Measurements from ENCODE around the gene RFC2. TPM values are rescaled to one million over a fixed set of nuclear protein-coding genes. Genes with fewer than 3 reads are reported as not detected.

The RFC2 gene
- total and polyA plus RNA-seq, 2 of the 8 experiments (the other 6 are each of a cell fraction or from before 2014, with no cell fraction given) = 52.9 to 85.4 TPM

- H3K56ac ChIP-seq (replicated peaks; ENCODE audit: insufficient read length, low read depth, low read length) = no peak overlapping the region
- H3K79me1 ChIP-seq (ENCODE audit: low read depth, low read length) = peaks cover 9% of the 10 kb centered on the region; the same call in 1 of the 2 replicates
- no peak overlapping the region for H2BK5ac ChIP-seq (ENCODE audit: low read depth, low read length)
- H2BK15ac ChIP-seq (ENCODE audit: low read length) = no peak overlapping the region
- H3K27me3 ChIP-seq (replicated peaks in 1 of 4; ENCODE audit: control insufficient read depth in 3 of 4, extremely low read depth in 1 of 4, insufficient read depth in 3 of 4, low read length in 3 of 4) = no peaks in the 10 kb centered on the region
- H3K4me2 ChIP-seq (ENCODE audit: insufficient read depth in 1 of 2, low read depth in 2 of 2, low read length in 2 of 2) = no peak overlapping the region
- WGBS, 2 experiments (ENCODE audit: extremely low coverage in 1 of 2, insufficient coverage in 1 of 2, insufficient read length in 1 of 2, insufficient replicate concordance in 2 of 2, low coverage in 1 of 2, low lambda C conversion rate in 2 of 2, missing lambda C conversion rate in 1 of 2) = 78% methylated on average over 10 of the region's 10 CpGs; no CpG with 5 or more reads in 1 of the 2 experiments
- H3K14ac ChIP-seq (ENCODE audit: insufficient read length) = no peak overlapping the region
- no peak overlapping the region; the same call in 1 of the 2 replicates for H3K27ac ChIP-seq (ENCODE audit: low read depth, low read length)
- H4K5ac ChIP-seq (ENCODE audit: insufficient read length, low read depth, low read length) = no peak overlapping the region
- H3K36me3 ChIP-seq (ENCODE audit: control insufficient read depth in 2 of 4, insufficient read depth in 4 of 4, low read length in 3 of 4) = no peaks in the 10 kb centered on the region
- H3K23ac ChIP-seq (ENCODE audit: insufficient read length) = no peak overlapping the region
- no peak overlapping the region for H3K4me3 ChIP-seq (ENCODE audit: extremely low read depth in 1 of 4, insufficient read depth in 2 of 4, low read depth in 3 of 4, low read length in 4 of 4)
- no peak overlapping the region for H2BK12ac ChIP-seq (ENCODE audit: low read depth, low read length)
- no peak overlapping the region for H2BK120ac ChIP-seq (replicated peaks; ENCODE audit: low read depth, low read length)
- FAIRE-seq (no peak), DNase-seq (ENCODE audit: low read depth in 1 of 2, low spot score in 2 of 2) (no peak)
- H3K18ac ChIP-seq (ENCODE audit: extremely low read depth, low read length) = no peak overlapping the region
- H3K4ac ChIP-seq (replicated peaks; ENCODE audit: insufficient read length, low read depth, low read length) = no peak overlapping the region
- ChIA-PET CTCF (ENCODE audit: partially characterized antibody) (interaction anchor here (1.1 to 2.2 kb wide), 7 partner anchors 10 to 99 kb away, joined by 3 to 10 read pairs (median 3); no protein-coding TSS in a partner anchor), POLR2A (ENCODE audit: partially characterized antibody) (interaction anchor here (1.1 kb wide), 1 partner anchor 12 kb away, joined by 3 read pairs; no protein-coding TSS in a partner anchor)
- H3K9ac ChIP-seq (replicated peaks in 1 of 4; ENCODE audit: extremely low read depth in 1 of 4, low read depth in 3 of 4, low read length in 3 of 4) = no peak overlapping the region
- no peak overlapping the region for H2BK20ac ChIP-seq (ENCODE audit: low read length)
- no peak overlapping the region for H2AFZ ChIP-seq (ENCODE audit: low read length)
- H4K20me1 ChIP-seq (replicated peaks in 1 of 2; ENCODE audit: control insufficient read depth in 1 of 2, insufficient read depth in 2 of 2, low read length in 2 of 2) = peaks cover 7 to 16% of the 10 kb centered on the region in 2 experiments
- H4K91ac ChIP-seq (replicated peaks; ENCODE audit: insufficient read length, low read length) = no peak overlapping the region
- no peaks in the 10 kb centered on the region for H3K23me2 ChIP-seq (ENCODE audit: low read depth, low read length)
- H4K8ac ChIP-seq (ENCODE audit: extremely low read depth, insufficient read depth, low read length) = peak overlapping the region; percentile 18; the same call in 1 of the 2 replicates
- H3K4me1 ChIP-seq (replicated peaks in 1 of 4; ENCODE audit: control insufficient read depth in 3 of 4, insufficient read depth in 4 of 4, low read length in 3 of 4) = no peaks in the 10 kb centered on the region; a peak in 3 of 7 replicates
- H3K79me2 ChIP-seq (ENCODE audit: control insufficient read depth in 1 of 2, insufficient read depth in 2 of 2, low read length in 2 of 2) = peaks cover 0 to 36% of the 10 kb centered on the region in 2 experiments; a peak in 2 of 4 replicates
- no peaks in the 10 kb centered on the region for H3K9me3 ChIP-seq (ENCODE audit: insufficient read depth in 2 of 2, low read depth in 1 of 2, low read length in 1 of 2)
- no peak overlapping the region for H2AK5ac ChIP-seq (ENCODE audit: low read depth, low read length)
- TF ChIP-seq SAP30 (IDR thresholded peaks at IDR 0.05; ENCODE audit: insufficient read depth, insufficient replicate concordance, low read length) (no peak), JUND (IDR thresholded peaks at IDR 0.05; ENCODE audit: low read length) (no peak), TEAD4 (IDR thresholded peaks at IDR 0.05; ENCODE audit: low read depth, low read length) (no peak), HDAC6 (IDR thresholded peaks at IDR 0.05; ENCODE audit: low read depth, low read length) (no peak), SP4 (IDR thresholded peaks at IDR 0.05; ENCODE audit: low read length) (no peak), GTF2F1 (IDR thresholded peaks at IDR 0.05; ENCODE audit: borderline replicate concordance, low read depth, low read length) (no peak), SUZ12 (IDR thresholded peaks at IDR 0.05; ENCODE audit: low read length) (no peak), TCF12 (IDR thresholded peaks at IDR 0.05; ENCODE audit: low read depth, low read length) (no peak), EGR1 (IDR thresholded peaks at IDR 0.05; ENCODE audit: borderline replicate concordance, low read depth, low read length) (no peak), GABPA (IDR thresholded peaks at IDR 0.05; ENCODE audit: borderline replicate concordance, insufficient read depth, low read length) (no peak), RBBP5 (IDR thresholded peaks at IDR 0.05; ENCODE audit: borderline replicate concordance, low read depth, low read length) (no peak), CTBP2 (IDR thresholded peaks at IDR 0.05; ENCODE audit: borderline replicate concordance, insufficient read depth, insufficient read length, low read length) (no peak)
- TF ChIP-seq, protein P1, sequence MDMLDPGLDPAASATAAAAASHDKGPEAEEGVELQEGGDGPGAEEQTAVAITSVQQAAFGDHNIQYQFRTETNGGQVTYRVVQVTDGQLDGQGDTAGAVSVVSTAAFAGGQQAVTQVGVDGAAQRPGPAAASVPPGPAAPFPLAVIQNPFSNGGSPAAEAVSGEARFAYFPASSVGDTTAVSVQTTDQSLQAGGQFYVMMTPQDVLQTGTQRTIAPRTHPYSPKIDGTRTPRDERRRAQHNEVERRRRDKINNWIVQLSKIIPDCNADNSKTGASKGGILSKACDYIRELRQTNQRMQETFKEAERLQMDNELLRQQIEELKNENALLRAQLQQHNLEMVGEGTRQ (IDR thresholded peaks at IDR 0.05; ENCODE audit: low read length) = no peak
Observed at GRCh38 chr7:74302745-74303221, 48.6 kb upstream of the RFC2 start.

Data from H1 (cell line).